RWPE2 (cell line): ENCODE data around the gene BAZ1B.

Experiments
- ATAC-seq: fragments of 200-7000 bp; cut with Tn5 transposase; 3 replicates; pipeline ENCODE4 v1.9.1; 2021; ENCODE audit warnings: low read depth
- DNase-seq: peaks from one replicate; pipeline ENCODE4 v3.0.0-alpha.2; 2020; ENCODE audit warnings: low spot score
- H3K27ac ChIP-seq: fragments of 450-650 bp; 2 replicates; pipeline ENCODE4 v1.5.1; 2017; ENCODE audit warnings: mild to moderate bottlenecking; ENCODE audit not compliant: poor library complexity, severe bottlenecking
- H3K27me3 ChIP-seq: fragments of 250-450 bp; sonication (Bioruptor Pico); 2 replicates; pipeline ENCODE4 v1.5.1; 2021; ENCODE audit warnings: mild to moderate bottlenecking, moderate library complexity; ENCODE audit not compliant: insufficient read depth, poor library complexity, severe bottlenecking
- H3K36me3 ChIP-seq: fragments of 250-450 bp; sonication (Bioruptor Pico); 2 replicates; pipeline ENCODE4 v1.5.1; 2020; ENCODE audit warnings: low read depth, mild to moderate bottlenecking, moderate library complexity
- H3K4me1 ChIP-seq: fragments of 250-450 bp; sonication (Bioruptor Pico); 2 replicates; pipeline ENCODE4 v1.5.1; 2021; ENCODE audit warnings: mild to moderate bottlenecking, moderate library complexity; ENCODE audit not compliant: insufficient read depth, poor library complexity, severe bottlenecking
- H3K4me3 ChIP-seq: fragments of 250-450 bp; sonication (Bioruptor Pico); 2 replicates; pipeline ENCODE4 v1.5.1; 2021; ENCODE audit warnings: mild to moderate bottlenecking, moderate library complexity; ENCODE audit not compliant: severe bottlenecking
- H3K9me3 ChIP-seq: fragments of 250-450 bp; sonication (Bioruptor Pico); 2 replicates; pipeline ENCODE4 v1.5.1; 2021; ENCODE audit warnings: mild to moderate bottlenecking, moderate library complexity; ENCODE audit not compliant: severe bottlenecking
- CTCF ChIP-seq: fragments of 450-650 bp; IDR thresholded peaks from one replicate; pipeline ENCODE4 v1.5.1; 2017; ENCODE audit warnings: mild to moderate bottlenecking, moderate library complexity; ENCODE audit not compliant: poor library complexity, severe bottlenecking

Gene BAZ1B

GRCh38 chr7:73519867-73520672 is 2.0 kb downstream of the BAZ1B start:
- no peaks in the 10 kb centered on the region for H3K9me3 ChIP-seq
- no peaks in the 10 kb centered on the region for H3K27me3 ChIP-seq
- H3K27ac ChIP-seq, result peak overlapping the region; percentile 70
- DNase-seq, result peak; percentile 12
- TF ChIP-seq CTCF, result no peak
- peaks cover 57% of the 10 kb centered on the region for H3K36me3 ChIP-seq
- peak overlapping the region; percentile 82 for H3K4me3 ChIP-seq
- peaks cover 12% of the 10 kb centered on the region for H3K4me1 ChIP-seq
- no peak for ATAC-seq

GRCh38 chr7:73518470-73518869 is 3.6 kb downstream of the BAZ1B start:
- Histone ChIP-seq H3K27me3 (no peaks in the 10 kb centered on the region), H3K27ac (no peak overlapping the region), H3K36me3 (peaks cover 73% of the 10 kb centered on the region), H3K4me1 (peaks cover 12% of the 10 kb centered on the region), H3K4me3 (no peak overlapping the region), H3K9me3 (no peaks in the 10 kb centered on the region)
- no peak for TF ChIP-seq CTCF
- DNase-seq (peak; percentile 10), ATAC-seq (no peak)

GRCh38 chr7:73517241-73517995 is 4.7 kb downstream of the BAZ1B start:
- peak; percentile 9 for DNase-seq
- Histone ChIP-seq H3K27me3 (no peaks in the 10 kb centered on the region), H3K36me3 (peaks cover 83% of the 10 kb centered on the region), H3K4me1 (peaks cover 12% of the 10 kb centered on the region), H3K27ac (no peak overlapping the region), H3K4me3 (no peak overlapping the region), H3K9me3 (no peaks in the 10 kb centered on the region)
- TF ChIP-seq CTCF, result no peak
- no peak for ATAC-seq

GRCh38 chr7:73515178-73515577 is 6.9 kb downstream of the BAZ1B start:
- Histone ChIP-seq H3K4me1 (peaks cover 12% of the 10 kb centered on the region), H3K36me3 (peaks cover 90% of the 10 kb centered on the region), H3K27me3 (no peaks in the 10 kb centered on the region), H3K4me3 (no peak overlapping the region), H3K9me3 (no peaks in the 10 kb centered on the region), H3K27ac (no peak overlapping the region)
- ATAC-seq (no peak), DNase-seq (peak; percentile 4)
- TF ChIP-seq CTCF, result no peak
